RCC 7860 (cell line): ENCODE results near the gene VPS54.

Source experiments
- DNase-seq: peaks from one replicate; pipeline ENCODE4 v3.0.0-alpha.2; 2015; ENCODE audit warnings: low spot score
- FAIRE-seq: peaks from 2 replicates; lab custom pipeline; 2012; peaks lifted over from hg19 to GRCh38; lab: Jason Lieb, UNC

Gene VPS54

DNA sequence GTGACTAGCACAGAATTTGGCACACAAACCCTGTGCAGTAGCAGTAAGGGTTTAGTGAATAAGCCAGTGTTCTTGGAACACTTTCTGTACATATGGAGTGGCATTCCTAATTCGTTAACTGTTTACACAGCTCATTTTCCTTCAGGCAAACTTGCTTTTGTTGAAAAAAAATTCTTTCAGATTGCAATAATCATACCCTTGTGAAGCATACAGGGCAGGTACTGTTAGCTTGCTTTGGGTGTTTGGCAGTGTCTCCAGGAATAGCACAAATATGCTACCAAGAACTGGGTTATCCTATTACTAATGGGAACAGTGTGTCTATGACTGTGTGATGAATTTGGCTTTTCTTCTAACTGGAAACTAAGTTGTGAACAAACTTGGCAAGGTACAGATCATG is 144.1 kb downstream of the VPS54 start:
- FAIRE-seq (no peak), DNase-seq (no peak)

DNA sequence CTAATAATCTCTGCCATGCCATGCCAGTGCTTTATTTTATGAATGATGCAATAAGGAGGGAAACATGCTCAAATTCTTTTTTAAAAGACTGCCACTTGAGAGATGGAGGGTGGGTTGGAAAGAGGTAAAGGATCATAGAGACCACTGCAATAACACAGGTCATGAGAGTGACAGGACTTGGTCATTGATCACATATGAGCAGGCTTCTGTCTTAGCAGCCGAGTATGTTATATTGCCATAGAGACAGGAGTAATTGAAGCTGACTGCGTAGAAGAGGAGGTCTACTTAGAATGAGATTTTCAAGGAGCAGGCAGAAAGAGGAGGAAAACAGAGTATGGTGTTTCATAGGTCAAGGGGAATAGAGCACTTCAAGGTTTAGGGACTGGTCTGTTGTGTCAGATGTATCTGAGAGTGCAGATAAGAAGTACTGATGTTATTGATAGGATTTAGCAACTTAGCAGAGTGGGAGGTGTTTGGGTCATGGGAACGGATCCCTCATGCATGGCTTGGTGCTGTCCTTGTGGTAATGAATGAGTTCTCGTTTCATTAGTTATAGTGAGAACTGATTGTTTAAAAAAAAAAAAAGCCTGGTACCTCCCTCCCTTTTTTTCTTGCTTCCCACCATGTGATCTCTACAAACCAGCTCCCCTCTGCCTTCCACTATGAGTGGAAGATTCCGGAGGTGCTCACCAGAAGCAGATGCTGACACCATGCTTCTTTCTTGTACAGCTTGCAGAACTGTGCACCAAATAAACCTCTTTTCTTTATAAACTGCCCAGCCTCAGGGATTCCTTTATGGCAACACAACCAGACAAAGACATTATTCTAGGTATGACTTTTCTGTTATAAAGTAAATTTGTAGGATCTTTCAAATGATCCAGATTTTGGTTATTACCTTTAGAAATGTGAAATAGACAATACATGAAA is 144.8 kb downstream of the VPS54 start:
- no peak for DNase-seq
- no peak for FAIRE-seq

GRCh38 chr2:63872571-63873328 is 146.5 kb downstream of the VPS54 start:
- DNase-seq: no peak
- FAIRE-seq: no peak

DNA sequence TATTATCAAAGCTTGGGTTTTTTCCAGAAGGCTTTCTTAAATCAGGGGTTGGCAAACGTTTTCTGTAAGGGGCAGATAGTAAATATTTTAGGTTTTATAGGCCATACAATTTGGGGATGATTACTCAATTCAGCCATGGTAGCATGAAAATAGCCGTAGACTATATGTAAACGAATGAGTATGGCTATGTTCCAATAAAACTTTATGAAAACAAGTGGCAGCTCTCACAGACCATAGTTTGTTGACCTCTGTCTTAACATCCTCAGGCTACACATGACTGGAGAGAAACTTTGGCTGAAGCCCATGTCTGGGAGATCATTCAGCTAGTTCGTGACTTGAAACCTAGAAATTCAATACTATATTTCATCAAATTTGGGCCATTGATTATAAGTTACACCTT is 147.4 kb downstream of the VPS54 start:
- no peak for FAIRE-seq

GRCh38 chr2:63870679-63871078 is 148.5 kb downstream of the VPS54 start:
- FAIRE-seq: no peak
- DNase-seq: no peak

More for the DNA sequence above, 147.4 kb downstream of the VPS54 start:
- DNase-seq: no peak

- no peak for FAIRE-seq
- DNase-seq: no peak
Observed at GRCh38 chr2:63866009-63866709, 153.1 kb downstream of the VPS54 start.

DNA sequence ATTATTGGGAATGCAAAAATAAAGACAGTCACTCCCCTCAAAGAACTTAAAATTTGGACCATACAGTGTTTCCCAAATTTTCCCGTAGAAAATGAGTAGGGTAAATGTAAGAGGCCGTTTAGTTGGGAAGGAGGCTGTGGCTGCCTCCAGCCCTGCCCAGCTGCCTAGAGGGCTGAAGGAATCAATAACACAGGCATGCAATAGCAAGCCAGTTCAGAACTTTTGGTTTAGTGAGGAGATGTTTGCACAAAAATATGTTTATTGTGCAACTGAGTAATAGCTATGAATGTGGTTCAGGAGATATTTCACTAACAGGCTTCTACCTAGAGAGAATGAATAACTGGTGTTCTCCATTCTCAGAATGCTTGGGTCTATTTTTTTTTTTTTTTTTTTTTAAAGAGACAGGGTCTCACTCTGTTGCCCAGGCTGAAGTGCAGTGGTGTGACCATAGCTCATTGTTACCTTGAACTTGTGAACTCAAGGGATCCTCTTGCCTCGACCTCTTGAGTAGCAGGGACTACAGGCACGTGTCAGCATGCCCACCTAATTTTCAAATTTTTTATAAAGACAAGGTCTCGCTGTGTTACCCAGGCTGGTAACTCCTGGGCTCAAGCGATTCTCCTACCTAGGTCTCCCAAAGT is 153.9 kb downstream of the VPS54 start:
- no peak for FAIRE-seq

GRCh38 chr2:63863707-63864106 is 155.5 kb downstream of the VPS54 start:
- DNase-seq (no peak), FAIRE-seq (no peak)

More for the DNA sequence above, 153.9 kb downstream of the VPS54 start:
- no peak for DNase-seq

DNA sequence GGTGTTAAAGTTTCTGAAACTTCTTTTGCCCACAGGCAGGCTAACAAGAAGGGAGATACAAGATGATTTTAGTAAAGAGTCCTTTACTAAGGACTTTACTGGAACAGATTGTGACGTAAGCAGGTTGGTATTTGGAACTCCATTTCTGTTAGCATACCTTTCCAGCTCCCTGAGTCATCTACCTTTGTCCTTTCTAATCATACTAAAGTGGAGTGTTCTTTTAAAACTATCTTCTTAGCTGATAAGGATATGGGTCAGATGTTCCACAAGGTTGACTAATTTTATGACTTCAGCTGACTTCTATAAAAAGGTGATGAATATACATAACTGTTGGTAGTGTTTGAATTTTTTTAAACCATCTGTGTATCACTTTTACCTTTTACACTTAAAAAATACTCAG is 156.4 kb downstream of the VPS54 start:
- FAIRE-seq: peak; percentile 83
- DNase-seq: peak; percentile 81

GRCh38 chr2:63861220-63861822 is 157.9 kb downstream of the VPS54 start:
- no peak for FAIRE-seq
- DNase-seq: no peak

GRCh38 chr2:63858291-63858690 is 160.9 kb downstream of the VPS54 start:
- DNase-seq: no peak
- no peak for FAIRE-seq

- FAIRE-seq (no peak), DNase-seq (no peak)
Observed at GRCh38 chr2:63856303-63856603, 163.0 kb downstream of the VPS54 start.

GRCh38 chr2:63855418-63856302 is 163.6 kb downstream of the VPS54 start:
- DNase-seq (no peak), FAIRE-seq (no peak)

- FAIRE-seq (no peak), DNase-seq (no peak)
Observed at GRCh38 chr2:63853527-63854310, 165.5 kb downstream of the VPS54 start.

- no peak for FAIRE-seq
Observed at GRCh38 chr2:63851691-63852311, 167.4 kb downstream of the VPS54 start.

GRCh38 chr2:63850649-63851048 is 168.6 kb downstream of the VPS54 start:
- no peak for FAIRE-seq
- no peak for DNase-seq

More at GRCh38 chr2:63851691-63852311, 167.4 kb downstream of the VPS54 start:
- no peak for DNase-seq

DNA sequence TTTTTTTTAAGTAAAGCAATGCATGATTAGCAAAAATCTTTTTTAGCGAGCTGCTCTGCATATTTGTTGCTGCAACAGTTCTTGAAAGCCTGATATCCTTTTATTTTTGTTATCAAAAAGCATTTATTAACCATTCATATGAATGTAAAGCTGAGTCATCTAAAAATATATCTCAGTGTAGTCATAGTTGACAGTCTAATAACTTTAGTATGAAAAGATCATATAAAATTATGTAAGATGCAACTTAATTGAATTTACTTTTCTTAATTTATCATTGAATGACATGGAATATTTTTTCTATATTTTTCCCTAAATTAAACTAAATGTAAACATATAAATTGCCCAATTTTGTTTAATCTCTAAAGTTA is 169.0 kb downstream of the VPS54 start:
- FAIRE-seq (no peak), DNase-seq (no peak)
